Activated T-cell treated with anti-CD3 and anti-CD28 coated beads, Interleukin-2, amount 50 U/mL, for 24 hours (primary cell): ENCODE measurements around the gene ADAT3.

ENCODE experiments used
- DNase-seq: peaks from one replicate; pipeline ENCODE4 v3.0.0-alpha.2; 2020
- H3K27ac Mint-ChIP-seq: 2 replicates; pipeline ENCODE4 v1.8.0; 2020; ENCODE audit warnings: mild to moderate bottlenecking, mixed read lengths
- H3K27me3 Mint-ChIP-seq: 2 replicates; pipeline ENCODE4 v1.8.0; 2020; ENCODE audit warnings: mixed read lengths
- H3K36me3 Mint-ChIP-seq: 2 replicates; pipeline ENCODE4 v1.8.0; 2020; ENCODE audit warnings: low read depth, mixed read lengths
- H3K4me1 Mint-ChIP-seq: 2 replicates; pipeline ENCODE4 v1.8.0; 2020; ENCODE audit warnings: low read depth, mixed read lengths
- H3K4me3 Mint-ChIP-seq: 2 replicates; pipeline ENCODE4 v1.8.0; 2020; ENCODE audit warnings: mild to moderate bottlenecking, moderate library complexity, mixed read lengths
- H3K9me3 Mint-ChIP-seq: 2 replicates; pipeline ENCODE4 v1.8.0; 2020; ENCODE audit warnings: mixed read lengths

The ADAT3 gene

GRCh38 chr19:1909761-1910080 is 4.5 kb downstream of the ADAT3 start:
- Mint-ChIP-seq H3K36me3 (peaks cover 36% of the 10 kb centered on the region), H3K4me3 (peak overlapping the region; percentile 49), H3K9me3 (no peaks in the 10 kb centered on the region), H3K4me1 (peaks cover 57% of the 10 kb centered on the region), H3K27ac (peak overlapping the region; percentile 86), H3K27me3 (no peaks in the 10 kb centered on the region)
- no peak for DNase-seq

- peaks cover 39% of the 10 kb centered on the region for H3K36me3 Mint-ChIP-seq
- no peak for DNase-seq
- peak overlapping the region; percentile 86 for H3K27ac Mint-ChIP-seq
- H3K27me3 Mint-ChIP-seq, result no peaks in the 10 kb centered on the region
- peaks cover 54% of the 10 kb centered on the region for H3K4me1 Mint-ChIP-seq
- H3K4me3 Mint-ChIP-seq, result peak overlapping the region; percentile 13
- no peaks in the 10 kb centered on the region for H3K9me3 Mint-ChIP-seq
Observed at GRCh38 chr19:1910177-1910576, 5.0 kb downstream of the ADAT3 start.

- H3K27ac Mint-ChIP-seq, result peak overlapping the region; percentile 86
- H3K27me3 Mint-ChIP-seq, result no peaks in the 10 kb centered on the region
Observed at GRCh38 chr19:1911098-1911497, 5.9 kb downstream of the ADAT3 start.

GRCh38 chr19:1911995-1912394 is 6.8 kb downstream of the ADAT3 start:
- DNase-seq, result no peak
- no peaks in the 10 kb centered on the region for H3K27me3 Mint-ChIP-seq
- peaks cover 40% of the 10 kb centered on the region for H3K36me3 Mint-ChIP-seq
- peaks cover 48% of the 10 kb centered on the region for H3K4me1 Mint-ChIP-seq
- peak overlapping the region; percentile 29 for H3K27ac Mint-ChIP-seq
- no peaks in the 10 kb centered on the region for H3K9me3 Mint-ChIP-seq
- H3K4me3 Mint-ChIP-seq, result no peak overlapping the region

More at GRCh38 chr19:1911098-1911497, 5.9 kb downstream of the ADAT3 start:
- H3K4me3 Mint-ChIP-seq, result peak overlapping the region; percentile 61
- no peaks in the 10 kb centered on the region for H3K9me3 Mint-ChIP-seq
- H3K36me3 Mint-ChIP-seq, result peaks cover 37% of the 10 kb centered on the region
- peaks cover 48% of the 10 kb centered on the region for H3K4me1 Mint-ChIP-seq
- DNase-seq, result peak; percentile 49

GRCh38 chr19:1912760-1913505 is 7.7 kb downstream of the ADAT3 start:
- no peaks in the 10 kb centered on the region for H3K9me3 Mint-ChIP-seq
- peaks cover 42% of the 10 kb centered on the region for H3K4me1 Mint-ChIP-seq
- H3K36me3 Mint-ChIP-seq, result peaks cover 44% of the 10 kb centered on the region
- H3K4me3 Mint-ChIP-seq, result no peak overlapping the region
- peak overlapping the region; percentile 40 for H3K27ac Mint-ChIP-seq
- no peaks in the 10 kb centered on the region for H3K27me3 Mint-ChIP-seq
- no peak for DNase-seq

- Mint-ChIP-seq H3K27me3 (no peaks in the 10 kb centered on the region), H3K4me1 (peaks cover 33% of the 10 kb centered on the region), H3K27ac (peak overlapping the region; percentile 55), H3K36me3 (peaks cover 49% of the 10 kb centered on the region), H3K9me3 (no peaks in the 10 kb centered on the region), H3K4me3 (no peak overlapping the region)
- DNase-seq, result no peak
Observed at GRCh38 chr19:1913781-1914577, 8.8 kb downstream of the ADAT3 start.

GRCh38 chr19:1914826-1915341 is 9.7 kb downstream of the ADAT3 start:
- peaks cover 53% of the 10 kb centered on the region for H3K36me3 Mint-ChIP-seq
- H3K27me3 Mint-ChIP-seq, result no peaks in the 10 kb centered on the region
- no peaks in the 10 kb centered on the region for H3K9me3 Mint-ChIP-seq

GRCh38 chr19:1917146-1917545 is 11.9 kb downstream of the ADAT3 start:
- Mint-ChIP-seq H3K4me1 (peaks cover 16% of the 10 kb centered on the region), H3K27ac (no peak overlapping the region), H3K4me3 (no peak overlapping the region), H3K36me3 (peaks cover 67% of the 10 kb centered on the region), H3K27me3 (no peaks in the 10 kb centered on the region), H3K9me3 (no peaks in the 10 kb centered on the region)
- no peak for DNase-seq

More at GRCh38 chr19:1914826-1915341, 9.7 kb downstream of the ADAT3 start:
- H3K27ac Mint-ChIP-seq, result no peak overlapping the region
- H3K4me3 Mint-ChIP-seq, result no peak overlapping the region
- peaks cover 24% of the 10 kb centered on the region for H3K4me1 Mint-ChIP-seq
- DNase-seq, result no peak

- Mint-ChIP-seq H3K27me3 (no peaks in the 10 kb centered on the region), H3K4me3 (no peak overlapping the region), H3K4me1 (peaks cover 22% of the 10 kb centered on the region), H3K27ac (no peak overlapping the region), H3K36me3 (peaks cover 71% of the 10 kb centered on the region), H3K9me3 (no peaks in the 10 kb centered on the region)
- DNase-seq, result no peak
Observed at GRCh38 chr19:1917926-1918325, 12.7 kb downstream of the ADAT3 start.

GRCh38 chr19:1918975-1919374 is 13.8 kb downstream of the ADAT3 start:
- Mint-ChIP-seq H3K27me3 (no peaks in the 10 kb centered on the region), H3K27ac (no peak overlapping the region), H3K4me3 (no peak overlapping the region), H3K36me3 (peaks cover 69% of the 10 kb centered on the region), H3K4me1 (peaks cover 20% of the 10 kb centered on the region), H3K9me3 (no peaks in the 10 kb centered on the region)
- no peak for DNase-seq

- H3K27ac Mint-ChIP-seq, result no peak overlapping the region
- H3K4me1 Mint-ChIP-seq, result peaks cover 19% of the 10 kb centered on the region
- no peaks in the 10 kb centered on the region for H3K27me3 Mint-ChIP-seq
- H3K9me3 Mint-ChIP-seq, result no peaks in the 10 kb centered on the region
- peaks cover 78% of the 10 kb centered on the region for H3K36me3 Mint-ChIP-seq
- no peak overlapping the region for H3K4me3 Mint-ChIP-seq
- no peak for DNase-seq
Observed at GRCh38 chr19:1920644-1921043, 15.4 kb downstream of the ADAT3 start.

- Mint-ChIP-seq H3K9me3 (no peaks in the 10 kb centered on the region), H3K36me3 (peaks cover 77% of the 10 kb centered on the region), H3K4me1 (peaks cover 19% of the 10 kb centered on the region), H3K4me3 (no peak overlapping the region), H3K27me3 (no peaks in the 10 kb centered on the region), H3K27ac (no peak overlapping the region)
- DNase-seq, result no peak
Observed at GRCh38 chr19:1921326-1921725, 16.1 kb downstream of the ADAT3 start.

- H3K36me3 Mint-ChIP-seq, result peaks cover 75% of the 10 kb centered on the region
- peak overlapping the region; percentile 26 for H3K27ac Mint-ChIP-seq
- no peaks in the 10 kb centered on the region for H3K9me3 Mint-ChIP-seq
- no peak overlapping the region for H3K4me3 Mint-ChIP-seq
- H3K4me1 Mint-ChIP-seq, result peaks cover 19% of the 10 kb centered on the region
- DNase-seq, result no peak
- H3K27me3 Mint-ChIP-seq, result no peaks in the 10 kb centered on the region
Observed at GRCh38 chr19:1921825-1922224, 16.6 kb downstream of the ADAT3 start.

GRCh38 chr19:1922803-1923202 is 17.6 kb downstream of the ADAT3 start:
- Mint-ChIP-seq H3K4me3 (no peak overlapping the region), H3K9me3 (no peaks in the 10 kb centered on the region), H3K27ac (peak overlapping the region; percentile 59), H3K36me3 (peaks cover 66% of the 10 kb centered on the region), H3K4me1 (peaks cover 24% of the 10 kb centered on the region), H3K27me3 (no peaks in the 10 kb centered on the region)
- no peak for DNase-seq

- H3K36me3 Mint-ChIP-seq, result peaks cover 61% of the 10 kb centered on the region
- H3K4me1 Mint-ChIP-seq, result peaks cover 26% of the 10 kb centered on the region
- no peaks in the 10 kb centered on the region for H3K9me3 Mint-ChIP-seq
- DNase-seq, result peak; percentile 63
- H3K4me3 Mint-ChIP-seq, result no peak overlapping the region
- H3K27ac Mint-ChIP-seq, result peak overlapping the region; percentile 83
- H3K27me3 Mint-ChIP-seq, result no peaks in the 10 kb centered on the region
Observed at GRCh38 chr19:1923319-1923718, 18.1 kb downstream of the ADAT3 start.
